ENCODE measurements around the gene VILL. TPM values are rescaled to one million over a fixed set of nuclear protein-coding genes. Genes with fewer than 3 reads are reported as not detected.
A peak's percentile ranks its signal among the peaks of the same experiment; 100 is the strongest.

Gene VILL
- total RNA-seq, 4 donors from 2014 or later: 8.9 to 20.1 (median 18.0) TPM

DNA sequence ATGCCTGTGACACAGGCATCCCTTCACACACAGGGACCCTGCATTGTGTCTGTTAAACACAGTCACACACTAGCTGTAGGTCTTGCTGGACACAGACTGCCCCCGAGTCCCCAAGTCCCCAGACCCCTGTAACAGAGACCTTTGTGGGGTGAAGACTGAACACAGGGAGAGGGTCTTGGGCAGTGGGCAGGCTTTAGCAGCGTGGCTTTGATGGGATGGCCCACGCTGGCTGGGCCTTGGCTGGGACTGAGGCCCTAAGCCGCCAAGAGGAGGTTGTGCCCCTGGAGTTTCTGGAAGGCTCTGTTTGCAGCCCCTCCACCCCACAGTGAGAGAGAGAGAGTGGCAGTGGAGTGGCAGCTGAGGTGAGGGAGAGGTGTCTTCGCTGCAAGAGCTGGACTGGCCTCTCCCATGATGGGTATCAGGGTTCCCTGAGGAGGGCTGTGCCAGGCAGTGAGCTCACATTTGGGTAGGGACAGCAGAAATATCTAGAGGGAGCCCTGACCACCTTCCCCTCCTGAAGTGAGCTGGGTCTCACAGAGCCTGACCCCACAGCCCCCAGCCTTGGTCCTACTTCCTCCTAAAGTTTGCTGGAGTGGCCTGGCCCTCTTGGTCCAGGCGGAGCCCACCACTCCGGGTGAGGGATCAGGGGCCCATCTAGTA is 635 bp upstream of the VILL start:
- no peak overlapping the region for H3K4me3 ChIP-seq (ENCODE audit: low read depth, poor library complexity, severe bottlenecking)
- intact Hi-C loops (cut with DNase I; ENCODE audit: low total_unique reads): no loop called here
- WGBS, 2 donors: 93 to 95% methylated on average over 3 to 6 of the region's 7 CpGs
- TF ChIP-seq CTCF (IDR thresholded peaks at IDR 0.05): no peak
- TF ChIP-seq POLR2A (IDR thresholded peaks at IDR 0.05): no peak
- DNase-seq (ENCODE audit: low spot score in 2 of 2): peak in 1 of 2 donors; percentile 76

- no peak for DNase-seq (ENCODE audit: low spot score in 2 of 2)
- no peak for TF ChIP-seq POLR2A (IDR thresholded peaks at IDR 0.05)
- no peak for TF ChIP-seq CTCF (IDR thresholded peaks at IDR 0.05)
- no peak overlapping the region for H3K4me3 ChIP-seq (ENCODE audit: low read depth, poor library complexity, severe bottlenecking)
- intact Hi-C loops (cut with DNase I; ENCODE audit: low total_unique reads): no loop called here
- 39 to 52% methylated on average over 6 of the region's 6 CpGs for WGBS, 2 donors
Observed at GRCh38 chr3:37991109-37991508, 523 bp downstream of the VILL start.

DNA sequence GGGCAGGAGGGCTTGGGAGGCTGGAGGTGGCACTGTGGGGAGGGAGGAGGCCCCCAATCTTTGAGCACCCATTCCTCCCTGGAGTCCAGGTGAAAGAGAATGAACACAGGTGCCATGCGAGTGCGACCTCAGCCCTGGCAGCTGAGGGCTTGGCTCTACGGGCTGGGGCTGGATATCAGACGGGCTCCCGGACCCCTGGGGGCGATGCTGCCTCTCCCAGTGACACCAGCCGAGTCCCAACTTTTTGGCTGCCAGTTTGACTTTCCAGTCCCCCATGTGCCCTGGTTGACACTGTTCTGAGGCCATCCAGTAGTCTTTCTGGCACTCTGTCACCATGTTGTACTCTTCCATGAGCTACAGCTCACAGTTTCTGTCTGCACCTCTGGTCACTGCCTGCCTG is 1.2 kb downstream of the VILL start:
- intact Hi-C loops (cut with DNase I; ENCODE audit: low total_unique reads): no loop called here
- peak in 1 of 2 donors; percentile 83 for DNase-seq (ENCODE audit: low spot score in 2 of 2)
- no peak for TF ChIP-seq POLR2A (IDR thresholded peaks at IDR 0.05)
- no peak for TF ChIP-seq CTCF (IDR thresholded peaks at IDR 0.05)
- 87 to 90% methylated on average over 7 of the region's 7 CpGs for WGBS, 2 donors
- no peak overlapping the region for H3K4me3 ChIP-seq (ENCODE audit: low read depth, poor library complexity, severe bottlenecking)

GRCh38 chr3:37992271-37993066 is 1.9 kb downstream of the VILL start:
- intact Hi-C loops (cut with DNase I; ENCODE audit: low total_unique reads): no loop called here
- no peak overlapping the region for H3K4me3 ChIP-seq (ENCODE audit: low read depth, poor library complexity, severe bottlenecking)
- WGBS, 2 donors: 88 to 94% methylated on average over 9 of the region's 9 CpGs
- DNase-seq (ENCODE audit: low spot score in 2 of 2): peak in 1 of 2 donors; percentile 80
- TF ChIP-seq CTCF (IDR thresholded peaks at IDR 0.05): no peak
- TF ChIP-seq POLR2A (IDR thresholded peaks at IDR 0.05): no peak

DNA sequence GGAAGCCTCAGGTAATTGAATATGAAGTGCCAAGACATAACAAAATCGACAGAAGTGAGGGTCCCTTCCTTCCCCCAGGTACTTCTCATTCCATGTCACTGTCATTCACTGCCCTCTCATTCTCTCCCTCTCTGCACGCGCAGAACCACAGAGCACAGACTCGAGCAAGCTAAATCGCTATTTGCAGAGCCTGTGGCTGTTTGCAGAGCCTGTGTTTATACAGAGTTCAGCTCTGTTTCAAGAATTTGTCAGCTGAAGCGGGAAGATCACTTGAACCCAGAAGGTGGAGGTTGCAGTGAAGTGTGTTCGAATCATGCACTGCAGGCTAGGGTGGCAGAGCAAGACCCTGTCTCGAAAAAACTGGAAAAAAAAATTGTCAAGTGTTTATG is 2.5 kb downstream of the VILL start:
- intact Hi-C loops (cut with DNase I; ENCODE audit: low total_unique reads): no loop called here
- WGBS, 2 donors: 84% methylated on average over 8 of the region's 8 CpGs
- TF ChIP-seq POLR2A (IDR thresholded peaks at IDR 0.05) (no peak), CTCF (IDR thresholded peaks at IDR 0.05) (no peak)
- no peak for DNase-seq (ENCODE audit: low spot score in 2 of 2)
- H3K4me3 ChIP-seq (ENCODE audit: low read depth, poor library complexity, severe bottlenecking): no peak overlapping the region
